ENCODE results near the gene OR1S2. TPM values are rescaled to one million over a fixed set of nuclear protein-coding genes. Genes with fewer than 3 reads are reported as not detected.
A peak's percentile ranks its signal among the peaks of the same experiment; 100 is the strongest.

OR1S2 gene
- total and polyA plus RNA-seq, 9 of the 15 experiments (the other 6 are each of a cell fraction or from before 2014, with no cell fraction given) = not detected

DNA sequence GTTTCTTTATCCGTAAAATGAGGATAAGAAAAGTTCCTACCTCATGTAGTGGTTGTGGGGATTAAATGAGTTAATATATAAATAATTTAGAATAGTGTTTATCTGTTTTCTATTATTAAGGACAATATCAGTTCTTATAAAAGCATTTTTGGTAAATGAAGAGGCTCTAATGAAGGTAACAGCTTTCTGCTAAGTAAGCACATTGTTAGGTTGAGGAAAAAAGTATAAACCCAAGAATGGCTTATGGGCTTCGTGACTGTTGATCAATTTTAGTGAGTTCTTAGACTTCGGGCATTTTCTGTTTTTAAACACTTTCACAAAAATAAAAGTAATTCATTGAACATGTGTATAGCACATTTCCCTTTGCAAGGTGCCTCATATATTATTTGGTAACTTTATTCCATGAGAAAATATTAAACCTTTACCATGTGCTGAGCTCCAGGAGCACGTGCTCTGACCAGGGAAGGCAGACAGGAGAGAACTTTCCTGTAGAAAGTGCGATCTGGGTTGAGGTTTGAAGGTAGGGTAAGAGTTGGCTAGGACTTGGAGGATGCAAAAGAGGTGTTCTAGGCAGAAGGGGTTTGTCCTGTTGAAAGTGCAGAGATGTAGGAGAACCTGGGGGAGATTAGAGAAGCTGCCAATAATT, 26.4 kb downstream of the OR1S2 start:
- FAIRE-seq (no peak), ATAC-seq (no peak), DNase-seq (ENCODE audit: extremely low read depth in 1 of 4, low spot score in 3 of 4) (no peak)
- TF ChIP-seq SMAD4 (CRISPR knock-in tag; conservative IDR thresholded peaks at IDR 0.05) (no peak), ZNF316 (IDR thresholded peaks at IDR 0.05) (0 out of 2 replicates have a peak, but pooled peaks have one; percentile 29), ZC3H8 (IDR thresholded peaks at IDR 0.05) (no peak)
- TF ChIP-seq, protein P1, sequence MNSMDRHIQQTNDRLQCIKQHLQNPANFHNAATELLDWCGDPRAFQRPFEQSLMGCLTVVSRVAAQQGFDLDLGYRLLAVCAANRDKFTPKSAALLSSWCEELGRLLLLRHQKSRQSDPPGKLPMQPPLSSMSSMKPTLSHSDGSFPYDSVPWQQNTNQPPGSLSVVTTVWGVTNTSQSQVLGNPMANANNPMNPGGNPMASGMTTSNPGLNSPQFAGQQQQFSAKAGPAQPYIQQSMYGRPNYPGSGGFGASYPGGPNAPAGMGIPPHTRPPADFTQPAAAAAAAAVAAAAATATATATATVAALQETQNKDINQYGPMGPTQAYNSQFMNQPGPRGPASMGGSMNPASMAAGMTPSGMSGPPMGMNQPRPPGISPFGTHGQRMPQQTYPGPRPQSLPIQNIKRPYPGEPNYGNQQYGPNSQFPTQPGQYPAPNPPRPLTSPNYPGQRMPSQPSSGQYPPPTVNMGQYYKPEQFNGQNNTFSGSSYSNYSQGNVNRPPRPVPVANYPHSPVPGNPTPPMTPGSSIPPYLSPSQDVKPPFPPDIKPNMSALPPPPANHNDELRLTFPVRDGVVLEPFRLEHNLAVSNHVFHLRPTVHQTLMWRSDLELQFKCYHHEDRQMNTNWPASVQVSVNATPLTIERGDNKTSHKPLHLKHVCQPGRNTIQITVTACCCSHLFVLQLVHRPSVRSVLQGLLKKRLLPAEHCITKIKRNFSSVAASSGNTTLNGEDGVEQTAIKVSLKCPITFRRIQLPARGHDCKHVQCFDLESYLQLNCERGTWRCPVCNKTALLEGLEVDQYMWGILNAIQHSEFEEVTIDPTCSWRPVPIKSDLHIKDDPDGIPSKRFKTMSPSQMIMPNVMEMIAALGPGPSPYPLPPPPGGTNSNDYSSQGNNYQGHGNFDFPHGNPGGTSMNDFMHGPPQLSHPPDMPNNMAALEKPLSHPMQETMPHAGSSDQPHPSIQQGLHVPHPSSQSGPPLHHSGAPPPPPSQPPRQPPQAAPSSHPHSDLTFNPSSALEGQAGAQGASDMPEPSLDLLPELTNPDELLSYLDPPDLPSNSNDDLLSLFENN (IDR thresholded peaks at IDR 0.05; ENCODE audit: low read depth in 2 of 2, low read length in 2 of 2) = no peak
- Histone ChIP-seq H3K79me2 (ENCODE audit: control insufficient read depth, insufficient read depth, low read length) (no peaks in the 10 kb centered on the region), H4K20me1 (replicated peaks; ENCODE audit: control insufficient read depth, insufficient read depth, low read length) (no peaks in the 10 kb centered on the region), H3K9me1 (ENCODE audit: control insufficient read depth, insufficient read depth, low read length) (no peaks in the 10 kb centered on the region), H3K27me3 (ENCODE audit: control insufficient read depth in 2 of 2, insufficient read depth in 2 of 2, low read length in 2 of 2) (no peaks in the 10 kb centered on the region), H3K4me3 (no peak overlapping the region), H3K4me2 (ENCODE audit: insufficient read depth, low read length) (no peak overlapping the region), H3K27ac (ENCODE audit: extremely low read depth, low read depth, low read length) (no peak overlapping the region), H3K4me1 (replicated peaks in 1 of 2; ENCODE audit: control insufficient read depth in 2 of 2, insufficient read depth in 2 of 2, low read length in 2 of 2) (no peaks in the 10 kb centered on the region), H3K9ac (ENCODE audit: insufficient read depth in 1 of 2, low read depth in 2 of 2, low read length in 2 of 2) (no peak overlapping the region), H3K9me3 (replicated peaks; ENCODE audit: control insufficient read depth, insufficient read depth, low read depth, low read length) (no peaks in the 10 kb centered on the region), H3K36me3 (ENCODE audit: control insufficient read depth, insufficient read depth, low read length) (no peaks in the 10 kb centered on the region), H2AFZ (ENCODE audit: low read depth, low read length) (no peak overlapping the region)
- in situ Hi-C loops (cut with MboI) (no loop called here), intact Hi-C loops (cut with micrococcal nuclease) (no loop called here)
- under 1% methylated on average over 5 of the region's 5 CpGs for WGBS (ENCODE audit: insufficient coverage, low coverage, missing lambda C conversion rate)
- ChIA-PET POLR2A (interaction anchor here (0.7 kb wide), 1 partner anchor 9 kb away, joined by 3 read pairs; no protein-coding TSS in a partner anchor), CTCF (ENCODE audit: low intra/inter-chr PET ratio) (no interaction called here)
- no TSS peak for BruUV-seq (replicated peaks)
